ENCODE measurements around the gene AGBL4.

Gene AGBL4

DNA sequence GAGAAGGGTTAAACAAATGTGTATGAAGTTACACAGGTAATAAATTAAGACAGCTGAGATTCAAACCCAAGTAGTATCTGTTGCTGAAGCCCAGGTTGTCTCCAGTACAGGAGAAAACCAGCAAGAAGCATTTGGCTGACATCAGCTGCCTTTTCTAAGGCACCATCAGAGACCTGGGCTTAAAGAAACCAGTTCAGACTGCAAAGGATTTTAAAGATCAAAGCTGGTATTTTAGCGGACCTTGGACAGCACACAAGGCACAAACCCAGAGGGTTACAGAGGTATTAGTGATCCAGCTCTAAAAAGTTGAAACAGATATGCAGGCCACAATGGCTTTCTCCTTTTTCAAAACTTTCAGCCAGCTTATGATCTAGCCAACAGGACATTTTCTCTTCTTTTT, 1270.5 kb downstream of the AGBL4 start:
- Histone ChIP-seq H3K9me3 (ENCODE audit: control insufficient read depth, insufficient read depth, low read depth, low read length) (no peaks in the 10 kb centered on the region), H3K4me3 (ENCODE audit: low read depth, low read length) (no peak overlapping the region), H3K27ac (ENCODE audit: extremely low read depth, low read depth, low read length) (no peak overlapping the region), H3K36me3 (ENCODE audit: control insufficient read depth in 2 of 2, insufficient read depth in 1 of 2, low read length in 2 of 2) (peaks cover 3 to 32% of the 10 kb centered on the region in 2 experiments; a peak in 2 of 3 replicates), H3K4me1 (ENCODE audit: control insufficient read depth, insufficient read depth, low read length) (no peaks in the 10 kb centered on the region)
- ChIA-PET POLR2A (no interaction called here), CTCF (interaction anchor here (0.6 kb wide), 1 partner anchor 253 kb away, joined by 4 read pairs; no protein-coding TSS in a partner anchor)
- TF ChIP-seq ZNF248 (tag by site-specific recombination; IDR thresholded peaks at IDR 0.05) (no peak), REST (tag by site-specific recombination; IDR thresholded peaks at IDR 0.05) (peak; percentile 66)

- Histone ChIP-seq H3K9me3 (ENCODE audit: control insufficient read depth, insufficient read depth, low read depth, low read length) (no peaks in the 10 kb centered on the region), H3K4me3 (ENCODE audit: low read depth, low read length) (no peak overlapping the region), H3K36me3 (ENCODE audit: control insufficient read depth in 2 of 2, insufficient read depth in 1 of 2, low read length in 2 of 2) (peaks cover 0 to 15% of the 10 kb centered on the region in 2 experiments; a peak in 1 of 3 replicates), H3K27ac (ENCODE audit: extremely low read depth, low read depth, low read length) (no peak overlapping the region), H3K4me1 (ENCODE audit: control insufficient read depth, insufficient read depth, low read length) (no peaks in the 10 kb centered on the region)
- ChIA-PET POLR2A (no interaction called here), CTCF (no interaction called here)
- TF ChIP-seq ZNF2 (tag by site-specific recombination; IDR thresholded peaks at IDR 0.05) (no peak), ZNF202 (tag by site-specific recombination; IDR thresholded peaks at IDR 0.05; ENCODE audit: borderline replicate concordance) (no peak), KLF10 (tag by site-specific recombination; IDR thresholded peaks at IDR 0.05) (no peak), RBAK (tag by site-specific recombination; IDR thresholded peaks at IDR 0.05) (no peak), REST (tag by site-specific recombination; IDR thresholded peaks at IDR 0.05) (no peak), GLI2 (tag by site-specific recombination; IDR thresholded peaks at IDR 0.05; ENCODE audit: borderline replicate concordance, low read depth) (no peak), ZNF664 (tag by site-specific recombination; IDR thresholded peaks at IDR 0.05) (no peak), SP3 (tag by site-specific recombination; IDR thresholded peaks at IDR 0.05) (no peak), SP7 (tag by site-specific recombination; IDR thresholded peaks at IDR 0.05) (no peak), ZBTB7A (tag by site-specific recombination; IDR thresholded peaks at IDR 0.05; ENCODE audit: low read depth) (no peak), ZNF292 (tag by site-specific recombination; IDR thresholded peaks at IDR 0.05; ENCODE audit: borderline replicate concordance, low read depth) (no peak), ZNF416 (tag by site-specific recombination; IDR thresholded peaks at IDR 0.05) (no peak), ZNF626 (tag by site-specific recombination; IDR thresholded peaks at IDR 0.05) (no peak), ZNF354C (tag by site-specific recombination; IDR thresholded peaks at IDR 0.05; ENCODE audit: borderline replicate concordance, low read depth) (no peak)
- TF ChIP-seq, protein P1, sequence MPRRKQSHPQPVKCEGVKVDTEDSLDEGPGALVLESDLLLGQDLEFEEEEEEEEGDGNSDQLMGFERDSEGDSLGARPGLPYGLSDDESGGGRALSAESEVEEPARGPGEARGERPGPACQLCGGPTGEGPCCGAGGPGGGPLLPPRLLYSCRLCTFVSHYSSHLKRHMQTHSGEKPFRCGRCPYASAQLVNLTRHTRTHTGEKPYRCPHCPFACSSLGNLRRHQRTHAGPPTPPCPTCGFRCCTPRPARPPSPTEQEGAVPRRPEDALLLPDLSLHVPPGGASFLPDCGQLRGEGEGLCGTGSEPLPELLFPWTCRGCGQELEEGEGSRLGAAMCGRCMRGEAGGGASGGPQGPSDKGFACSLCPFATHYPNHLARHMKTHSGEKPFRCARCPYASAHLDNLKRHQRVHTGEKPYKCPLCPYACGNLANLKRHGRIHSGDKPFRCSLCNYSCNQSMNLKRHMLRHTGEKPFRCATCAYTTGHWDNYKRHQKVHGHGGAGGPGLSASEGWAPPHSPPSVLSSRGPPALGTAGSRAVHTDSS (tag by site-specific recombination; IDR thresholded peaks at IDR 0.05): no peak
Measured at GRCh38 chr1:48750109-48750508, 1273.6 kb downstream of the AGBL4 start.

Data from HEK293 (cell line).